Lung microvascular endothelial cell (primary cell): ENCODE results near the gene INPP5D. TPM values are rescaled to one million over a fixed set of nuclear protein-coding genes. Genes with fewer than 3 reads are reported as not detected.

Source experiments
- DNase-seq, 2 donors: peaks; one replicate each; pipeline versions ENCODE4 v3.0.0 to v3.0.0-alpha.2; 2010; ENCODE audit warnings: low read depth in 2 of 2
- total RNA-seq: library from RNA; depleted of rRNA; stranded (reverse); fragments of >200 nt; gene quantifications from 2 replicates; pipeline ENCODE4 v1.2.1, GENCODE V29; 2014

Gene INPP5D
- total RNA-seq, 1 donor from 2014 or later: 43.5 TPM

- no peak for DNase-seq
Measured at GRCh38 chr2:233234996-233235395, 174.9 kb downstream of the INPP5D start.

DNA sequence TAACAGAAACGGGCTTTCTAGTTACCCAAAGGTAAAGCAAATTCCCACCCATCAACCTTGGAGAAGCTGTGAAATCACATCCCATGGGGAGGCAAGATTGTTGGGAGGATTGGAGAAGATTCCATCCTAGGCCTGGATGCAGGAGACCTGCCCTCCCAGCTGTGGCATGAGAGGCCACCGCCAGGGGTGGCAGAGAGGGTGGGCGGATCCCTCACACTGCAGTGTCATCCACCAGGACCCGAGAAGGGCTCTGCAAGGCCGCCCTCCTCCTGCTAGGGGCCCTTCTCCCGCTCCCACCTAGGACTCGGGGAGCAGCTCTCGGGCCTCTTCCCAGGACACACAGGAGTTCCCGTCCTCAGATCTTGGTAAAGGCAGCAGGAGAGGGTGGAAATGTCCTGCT lies 175.8 kb downstream of the INPP5D start:
- no peak for DNase-seq

DNA sequence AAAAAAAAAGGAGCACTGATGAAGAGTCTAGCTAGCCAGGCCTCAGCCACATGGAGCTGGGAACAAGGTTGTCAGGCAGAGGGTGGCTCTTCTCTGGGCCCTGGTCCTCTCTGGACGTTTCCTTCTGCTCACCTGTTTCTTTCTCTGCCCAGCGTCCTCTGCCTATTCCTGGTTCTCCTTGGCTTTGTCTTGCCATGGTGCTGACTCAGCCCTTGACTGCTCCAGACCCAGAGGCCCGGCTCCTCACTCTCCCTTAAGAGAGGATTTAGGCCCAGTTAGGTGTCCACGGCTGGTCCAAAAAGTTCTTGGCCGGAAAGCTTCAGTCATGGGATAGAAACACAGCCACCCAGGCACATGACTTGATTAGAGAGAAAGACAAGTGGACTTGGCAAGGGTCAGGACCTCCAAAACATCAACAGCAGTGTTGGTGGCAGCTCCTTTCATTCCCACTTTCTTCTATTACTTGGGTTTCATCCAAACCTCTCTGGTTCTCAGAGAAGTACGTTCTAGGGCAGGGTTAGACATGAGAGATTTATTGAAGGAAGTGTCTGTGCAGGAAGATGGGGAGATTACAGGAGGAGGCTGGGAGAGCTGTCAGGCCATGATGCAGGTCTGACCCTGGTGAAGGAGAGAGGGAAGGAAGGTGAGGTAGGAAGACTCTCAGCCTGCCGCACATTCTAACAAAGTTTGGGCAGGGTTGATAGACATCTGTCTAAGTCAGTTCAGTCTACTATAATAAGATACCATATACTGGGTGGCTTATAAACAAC lies 176.9 kb downstream of the INPP5D start:
- no peak for DNase-seq

- no peak for DNase-seq
Measured at GRCh38 chr2:233240897-233241296, 180.8 kb downstream of the INPP5D start.

DNA sequence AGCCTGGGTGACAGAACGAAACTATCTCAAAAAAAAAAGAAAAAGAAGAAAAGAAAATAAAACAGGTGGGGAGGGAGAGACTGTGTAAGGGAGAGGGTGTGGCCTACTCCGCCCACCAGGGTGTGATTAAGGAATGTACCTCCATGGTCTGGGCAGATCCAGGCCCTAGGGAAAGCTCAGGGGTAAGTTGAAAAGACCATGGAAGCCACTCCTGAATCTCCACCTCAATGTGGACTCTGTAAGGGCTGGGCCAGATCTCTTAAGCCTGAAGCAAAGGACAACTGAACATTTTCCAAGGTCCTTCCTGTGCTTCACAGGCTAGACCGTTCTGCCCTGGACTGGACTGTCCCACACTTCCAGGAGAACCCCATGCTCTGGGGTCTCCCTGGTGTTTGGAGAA lies 181.7 kb downstream of the INPP5D start:
- DNase-seq: no peak

DNA sequence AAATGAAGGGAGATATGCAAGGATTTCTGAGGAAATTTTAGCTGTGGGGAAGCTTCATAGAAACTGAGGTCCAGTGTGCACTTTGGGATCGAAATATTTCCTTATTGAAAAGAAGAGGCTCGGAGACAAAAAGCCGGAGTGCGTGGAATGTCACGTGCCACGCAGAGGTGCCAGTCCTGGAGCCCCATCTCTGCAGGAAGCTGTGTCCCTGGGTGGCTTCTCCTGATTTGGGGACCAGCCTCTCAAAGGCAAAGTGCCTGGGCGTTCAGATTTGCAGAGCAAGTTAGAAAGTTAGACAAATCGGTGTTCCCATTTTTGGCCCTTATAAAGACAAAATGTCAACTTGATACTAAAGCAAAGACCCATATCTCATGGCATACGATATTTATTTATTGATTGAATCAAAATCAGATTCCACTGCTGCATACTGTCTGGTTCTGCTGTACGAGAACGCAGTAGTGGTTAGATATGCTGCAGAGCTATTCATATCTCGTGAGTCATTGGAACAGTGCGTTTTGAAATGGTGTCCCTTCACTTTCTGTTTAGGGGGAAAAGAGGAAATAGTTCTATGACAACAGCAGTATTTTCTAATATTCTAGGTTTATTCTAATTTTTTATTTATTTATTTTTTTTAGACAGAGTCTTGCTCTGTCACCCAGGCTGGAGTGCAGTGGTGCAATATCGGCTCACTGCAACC lies 182.2 kb downstream of the INPP5D start:
- DNase-seq: peak; percentile 15 to 51

GRCh38 chr2:233243348-233243747 lies 183.2 kb downstream of the INPP5D start:
- DNase-seq: no peak

DNA sequence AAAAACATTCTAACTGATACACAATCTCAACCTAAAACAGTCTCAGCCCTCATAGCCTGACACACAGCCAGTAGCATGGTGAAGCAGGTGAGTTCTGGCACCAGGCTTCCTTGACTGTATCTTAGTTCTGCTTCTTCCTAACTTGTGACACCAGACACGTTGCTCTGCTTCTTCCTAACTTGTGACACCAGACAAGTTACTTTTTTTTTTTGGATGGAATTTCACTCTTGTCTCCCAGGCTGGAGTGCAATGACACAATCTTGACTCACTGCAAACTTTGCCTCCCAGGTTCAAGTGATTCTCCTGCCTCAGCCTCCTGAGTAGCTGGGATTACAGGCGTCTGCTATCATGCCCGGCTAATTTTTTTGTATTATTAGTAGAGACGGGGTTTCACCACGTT lies 184.7 kb downstream of the INPP5D start:
- peak in 1 of 2 donors; percentile 23 for DNase-seq

DNA sequence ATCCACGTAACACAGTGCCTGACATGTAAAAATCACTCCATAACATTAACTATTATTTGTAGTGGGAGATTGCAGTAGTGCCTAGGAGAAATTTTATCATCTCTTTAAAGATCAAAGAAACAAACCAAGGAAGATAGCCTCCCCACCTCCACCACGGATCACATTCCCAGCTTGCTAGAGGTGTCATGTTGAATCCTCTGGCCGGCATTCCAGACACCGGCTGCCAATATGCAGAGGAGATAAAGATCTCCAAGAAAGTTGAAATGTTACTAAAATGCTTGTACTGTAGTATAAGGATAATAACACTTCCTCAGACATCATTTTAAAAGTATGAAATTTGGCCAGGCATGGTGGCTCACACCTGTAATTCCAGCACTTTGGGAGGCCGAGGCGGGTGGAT lies 185.3 kb downstream of the INPP5D start:
- DNase-seq: no peak

DNA sequence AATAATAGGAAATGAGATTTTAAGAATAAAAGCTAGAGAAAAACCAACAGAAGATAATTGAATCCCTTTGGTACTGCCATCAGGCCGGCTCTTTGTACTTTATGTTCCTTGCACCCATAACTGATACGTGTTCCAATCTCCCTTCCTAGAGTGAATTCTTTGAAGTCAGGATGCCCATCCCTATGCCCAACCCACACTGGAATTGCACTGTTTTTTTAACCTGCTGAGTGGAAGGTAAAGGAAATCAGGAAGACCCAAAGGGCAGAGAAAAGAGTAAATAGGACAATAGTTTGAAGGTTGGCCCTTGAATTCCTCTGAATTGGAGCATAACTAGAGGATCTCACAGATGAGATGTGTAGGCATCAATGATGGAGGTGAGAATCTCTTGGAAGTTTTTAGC lies 187.0 kb downstream of the INPP5D start:
- no peak for DNase-seq

DNA sequence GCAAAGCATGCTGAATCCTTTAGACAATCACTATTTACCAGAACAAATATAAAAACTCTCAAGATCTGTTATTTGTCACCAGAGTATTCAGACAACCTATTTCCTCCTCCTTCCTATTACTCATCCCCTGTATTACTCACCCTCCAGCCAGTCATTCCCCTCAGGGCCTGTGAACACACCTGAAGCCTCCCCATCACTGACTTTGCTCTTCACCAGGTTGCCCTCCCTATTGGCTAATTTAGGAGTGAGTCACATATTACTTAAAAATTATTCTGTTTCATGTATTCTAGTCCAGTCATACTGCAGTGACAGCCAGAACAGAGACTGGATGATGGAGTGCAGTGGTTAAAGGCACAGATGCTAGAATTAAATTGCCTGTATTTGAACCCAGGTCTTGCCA lies 187.6 kb downstream of the INPP5D start:
- DNase-seq: peak in 1 of 2 donors; percentile 78

- no peak for DNase-seq
Measured at GRCh38 chr2:233248999-233249398, 188.9 kb downstream of the INPP5D start.

GRCh38 chr2:233250568-233250967 lies 190.4 kb downstream of the INPP5D start:
- no peak for DNase-seq

DNA sequence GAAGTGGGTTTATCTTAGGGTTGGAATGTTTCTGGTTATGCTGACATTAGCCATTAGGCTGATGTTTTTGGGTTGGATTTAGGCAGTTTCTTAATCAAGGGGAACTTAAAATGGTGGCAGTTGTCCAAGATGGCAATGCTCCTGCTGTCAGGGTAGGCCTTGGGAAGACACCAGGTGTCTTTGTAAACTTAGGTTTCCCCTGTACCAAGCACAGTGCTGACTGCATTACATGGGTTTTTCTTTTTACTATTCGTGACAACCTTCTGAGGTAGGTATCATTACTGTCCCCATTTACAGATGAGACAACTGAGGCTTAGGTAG lies 190.8 kb downstream of the INPP5D start:
- no peak for DNase-seq

- peak; percentile 97 to 98 for DNase-seq
Measured at GRCh38 chr2:233251306-233252116, 191.4 kb downstream of the INPP5D start, which contains the start of gene ATG16L1. Gene ATG16L1, plus strand, starts transcription at chr2:233251673. Its CDS starts 155 bp downstream, at chr2:233251828.

- DNase-seq: peak in 1 of 2 donors; percentile 25
Measured at GRCh38 chr2:233252227-233252626, 192.1 kb downstream of the INPP5D start.

DNA sequence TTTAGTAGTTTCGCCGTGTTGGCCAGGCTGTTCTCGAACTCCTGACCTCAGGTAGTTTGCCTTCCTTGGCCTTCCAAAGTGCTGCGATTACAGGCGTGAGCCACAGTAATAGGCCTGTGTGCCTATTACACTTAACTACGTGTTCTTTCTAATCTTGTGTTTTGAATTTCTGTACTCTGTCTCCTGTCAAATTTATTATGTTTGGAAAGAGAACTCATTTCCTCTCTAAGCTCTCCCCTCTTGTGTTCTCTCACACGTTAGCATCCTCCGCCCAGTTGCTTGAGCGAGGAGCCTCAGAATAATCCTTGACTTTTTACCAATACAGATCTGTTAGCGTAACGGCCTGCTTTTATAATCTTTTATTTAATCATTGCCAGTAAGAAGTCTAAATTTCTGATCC lies 195.0 kb downstream of the INPP5D start:
- peak in 1 of 2 donors; percentile 37 for DNase-seq

DNA sequence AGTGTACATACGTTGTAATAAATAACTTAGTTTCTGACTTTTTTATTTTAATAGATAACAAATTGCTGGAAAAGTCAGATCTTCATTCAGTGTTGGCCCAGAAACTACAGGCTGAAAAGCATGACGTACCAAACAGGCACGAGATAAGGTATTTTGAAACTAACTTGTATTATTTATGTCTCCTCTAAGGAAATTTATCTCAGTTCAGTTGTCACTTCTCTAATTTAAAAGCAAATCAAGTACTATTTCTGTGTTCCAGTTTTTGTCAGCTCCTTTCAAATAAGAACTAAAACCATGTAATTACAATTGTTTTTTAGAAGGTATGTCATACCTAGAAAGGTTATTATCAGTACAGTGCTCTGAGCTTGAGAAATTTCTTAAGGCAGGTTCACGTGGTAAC lies 195.9 kb downstream of the INPP5D start:
- no peak for DNase-seq
